Osteocyte (in vitro differentiated cells): Measurements from ENCODE around the gene COX10. TPM values are rescaled to one million over a fixed set of nuclear protein-coding genes. Genes with fewer than 3 reads are reported as not detected.
A peak's percentile ranks its signal among the peaks of the same experiment; 100 is the strongest.

Experiments
- DNase-seq: peaks from one replicate; pipeline ENCODE4 v3.0.0; 2021; ENCODE audit warnings: mixed read lengths; ENCODE audit not compliant: unreplicated experiment; ENCODE audit errors: extremely low spot score
- H3K27ac Mint-ChIP-seq: one replicate; pipeline ENCODE4 v1.8.0; 2021; ENCODE audit warnings: mild to moderate bottlenecking, mixed read lengths; ENCODE audit not compliant: unreplicated experiment
- H3K27me3 Mint-ChIP-seq: one replicate; pipeline ENCODE4 v1.8.0; 2021; ENCODE audit warnings: mixed read lengths; ENCODE audit not compliant: unreplicated experiment
- H3K36me3 Mint-ChIP-seq: one replicate; pipeline ENCODE4 v1.8.0; 2021; ENCODE audit warnings: mixed read lengths; ENCODE audit not compliant: unreplicated experiment
- H3K4me1 Mint-ChIP-seq: one replicate; pipeline ENCODE4 v1.8.0; 2021; ENCODE audit warnings: mixed read lengths; ENCODE audit not compliant: unreplicated experiment
- H3K4me3 Mint-ChIP-seq: one replicate; pipeline ENCODE4 v1.8.0; 2021; ENCODE audit warnings: mild to moderate bottlenecking, moderate library complexity, mixed read lengths; ENCODE audit not compliant: unreplicated experiment
- H3K9me3 Mint-ChIP-seq: one replicate; pipeline ENCODE4 v1.8.0; 2021; ENCODE audit warnings: mixed read lengths; ENCODE audit not compliant: unreplicated experiment
- CTCF ChIP-seq: fragments of 200-600 bp; sonication (generic); IDR thresholded peaks from 2 replicates; pipeline ENCODE4 v1.5.0; 2021; ENCODE audit warnings: antibody characterized with exemption, mild to moderate bottlenecking, moderate library complexity
- total RNA-seq: library from RNA; stranded (reverse); gene quantifications from 2 replicates; pipeline ENCODE4 v1.2.1, GENCODE V29; 2021

The COX10 gene
- total RNA-seq, 1 donor from 2014 or later: 15.6 TPM

GRCh38 chr17:14038206-14038605, 31.1 kb upstream of the COX10 start:
- Mint-ChIP-seq H3K9me3 (no peaks in the 10 kb centered on the region), H3K4me3 (no peak overlapping the region), H3K27me3 (no peaks in the 10 kb centered on the region), H3K27ac (peak overlapping the region; percentile 45), H3K4me1 (peaks cover 16% of the 10 kb centered on the region), H3K36me3 (peaks cover 7% of the 10 kb centered on the region)
- no peak for DNase-seq
- no peak for TF ChIP-seq CTCF

- no peaks in the 10 kb centered on the region for H3K36me3 Mint-ChIP-seq
- no peak overlapping the region for H3K4me3 Mint-ChIP-seq
- no peaks in the 10 kb centered on the region for H3K27me3 Mint-ChIP-seq
- peaks cover 13% of the 10 kb centered on the region for H3K4me1 Mint-ChIP-seq
- no peaks in the 10 kb centered on the region for H3K9me3 Mint-ChIP-seq
- no peak for TF ChIP-seq CTCF
- H3K27ac Mint-ChIP-seq: no peak overlapping the region
- DNase-seq: no peak
Measured at GRCh38 chr17:14042411-14042810, 26.9 kb upstream of the COX10 start.

- Mint-ChIP-seq H3K4me3 (no peak overlapping the region), H3K36me3 (no peaks in the 10 kb centered on the region), H3K9me3 (no peaks in the 10 kb centered on the region), H3K27me3 (no peaks in the 10 kb centered on the region), H3K4me1 (no peaks in the 10 kb centered on the region), H3K27ac (no peak overlapping the region)
- no peak for DNase-seq
- TF ChIP-seq CTCF: no peak
Measured at GRCh38 chr17:14044702-14045101, 24.6 kb upstream of the COX10 start.

GRCh38 chr17:14046978-14047377, 22.3 kb upstream of the COX10 start:
- no peak for TF ChIP-seq CTCF
- Mint-ChIP-seq H3K9me3 (no peaks in the 10 kb centered on the region), H3K4me1 (no peaks in the 10 kb centered on the region), H3K36me3 (no peaks in the 10 kb centered on the region), H3K27ac (no peak overlapping the region), H3K4me3 (no peak overlapping the region), H3K27me3 (no peaks in the 10 kb centered on the region)
- DNase-seq: no peak

- TF ChIP-seq CTCF: no peak
- Mint-ChIP-seq H3K4me1 (no peaks in the 10 kb centered on the region), H3K4me3 (no peak overlapping the region), H3K36me3 (no peaks in the 10 kb centered on the region), H3K27ac (no peak overlapping the region), H3K27me3 (no peaks in the 10 kb centered on the region), H3K9me3 (no peaks in the 10 kb centered on the region)
- no peak for DNase-seq
Measured at GRCh38 chr17:14047591-14047990, 21.7 kb upstream of the COX10 start.
